Chondrocyte (in vitro differentiated cells): ENCODE results near the gene NSMF. TPM values are rescaled to one million over a fixed set of nuclear protein-coding genes. Genes with fewer than 3 reads are reported as not detected.
A peak's percentile ranks its signal among the peaks of the same experiment; 100 is the strongest.

ENCODE experiments used
- DNase-seq: peaks from one replicate; pipeline ENCODE4 v3.0.0; 2021; ENCODE audit warnings: mixed read lengths, low spot score
- H3K27ac Mint-ChIP-seq: one replicate; pipeline ENCODE4 v1.8.0; 2021; ENCODE audit warnings: mild to moderate bottlenecking, moderate library complexity, mixed read lengths; ENCODE audit not compliant: unreplicated experiment
- H3K27me3 Mint-ChIP-seq: 2 replicates; pipeline ENCODE4 v1.8.0; 2021; ENCODE audit warnings: low read depth, mixed read lengths
- H3K36me3 Mint-ChIP-seq: 2 replicates; pipeline ENCODE4 v1.8.0; 2021; ENCODE audit warnings: low read depth, mixed read lengths
- H3K4me1 Mint-ChIP-seq: 2 replicates; pipeline ENCODE4 v1.8.0; 2021; ENCODE audit warnings: low read depth, mild to moderate bottlenecking, mixed read lengths
- H3K4me3 Mint-ChIP-seq: one replicate; pipeline ENCODE4 v1.8.0; 2021; ENCODE audit warnings: mild to moderate bottlenecking, moderate library complexity, mixed read lengths; ENCODE audit not compliant: unreplicated experiment
- H3K9me3 Mint-ChIP-seq: 2 replicates; pipeline ENCODE4 v1.8.0; 2021; ENCODE audit warnings: low read depth, mixed read lengths
- total RNA-seq: library from RNA; stranded (reverse); gene quantifications from 3 replicates; pipeline ENCODE4 v1.2.1, GENCODE V29; 2021
- TF ChIP-seq, protein P1 (sequence below): fragments of 200-600 bp; sonication (generic); IDR thresholded peaks from 2 replicates; pipeline ENCODE4 v1.5.0; 2021; ENCODE audit warnings: antibody characterized with exemption, mild to moderate bottlenecking, moderate library complexity

NSMF gene
- total RNA-seq, 1 donor from 2014 or later, result 86.1 TPM

DNA sequence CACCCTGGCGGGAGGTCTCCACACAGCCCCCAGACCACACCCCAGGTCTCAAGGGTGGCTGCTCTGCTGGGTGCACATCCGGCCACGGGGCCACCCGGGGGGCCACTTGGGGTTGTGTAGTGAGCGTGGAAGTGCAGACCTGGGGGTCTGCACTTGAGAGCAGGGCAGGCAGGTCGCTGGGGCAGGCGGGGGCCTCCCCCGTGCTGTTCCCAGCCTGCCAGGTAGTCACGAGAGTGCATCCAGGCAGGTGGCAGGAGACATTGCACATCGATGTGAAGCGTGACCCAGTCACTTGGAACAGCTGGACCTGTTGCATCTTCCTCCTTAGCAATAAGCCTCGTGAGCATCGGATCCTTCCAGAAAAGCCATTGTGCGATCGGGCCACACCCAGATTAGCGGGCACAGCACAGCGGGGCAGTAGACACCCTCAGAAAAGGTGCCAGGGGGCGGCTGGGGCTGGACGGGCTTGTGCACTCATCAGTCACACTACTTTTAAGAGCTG lies 13.2 kb downstream of the NSMF start:
- H3K27ac Mint-ChIP-seq, result no peak overlapping the region
- no peak overlapping the region for H3K4me3 Mint-ChIP-seq
- TF ChIP-seq, protein P1, sequence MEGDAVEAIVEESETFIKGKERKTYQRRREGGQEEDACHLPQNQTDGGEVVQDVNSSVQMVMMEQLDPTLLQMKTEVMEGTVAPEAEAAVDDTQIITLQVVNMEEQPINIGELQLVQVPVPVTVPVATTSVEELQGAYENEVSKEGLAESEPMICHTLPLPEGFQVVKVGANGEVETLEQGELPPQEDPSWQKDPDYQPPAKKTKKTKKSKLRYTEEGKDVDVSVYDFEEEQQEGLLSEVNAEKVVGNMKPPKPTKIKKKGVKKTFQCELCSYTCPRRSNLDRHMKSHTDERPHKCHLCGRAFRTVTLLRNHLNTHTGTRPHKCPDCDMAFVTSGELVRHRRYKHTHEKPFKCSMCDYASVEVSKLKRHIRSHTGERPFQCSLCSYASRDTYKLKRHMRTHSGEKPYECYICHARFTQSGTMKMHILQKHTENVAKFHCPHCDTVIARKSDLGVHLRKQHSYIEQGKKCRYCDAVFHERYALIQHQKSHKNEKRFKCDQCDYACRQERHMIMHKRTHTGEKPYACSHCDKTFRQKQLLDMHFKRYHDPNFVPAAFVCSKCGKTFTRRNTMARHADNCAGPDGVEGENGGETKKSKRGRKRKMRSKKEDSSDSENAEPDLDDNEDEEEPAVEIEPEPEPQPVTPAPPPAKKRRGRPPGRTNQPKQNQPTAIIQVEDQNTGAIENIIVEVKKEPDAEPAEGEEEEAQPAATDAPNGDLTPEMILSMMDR, result no peak
- DNase-seq, result no peak
- no peaks in the 10 kb centered on the region for H3K36me3 Mint-ChIP-seq
- no peaks in the 10 kb centered on the region for H3K27me3 Mint-ChIP-seq
- H3K4me1 Mint-ChIP-seq, result peaks cover 22% of the 10 kb centered on the region
- H3K9me3 Mint-ChIP-seq, result no peaks in the 10 kb centered on the region

DNA sequence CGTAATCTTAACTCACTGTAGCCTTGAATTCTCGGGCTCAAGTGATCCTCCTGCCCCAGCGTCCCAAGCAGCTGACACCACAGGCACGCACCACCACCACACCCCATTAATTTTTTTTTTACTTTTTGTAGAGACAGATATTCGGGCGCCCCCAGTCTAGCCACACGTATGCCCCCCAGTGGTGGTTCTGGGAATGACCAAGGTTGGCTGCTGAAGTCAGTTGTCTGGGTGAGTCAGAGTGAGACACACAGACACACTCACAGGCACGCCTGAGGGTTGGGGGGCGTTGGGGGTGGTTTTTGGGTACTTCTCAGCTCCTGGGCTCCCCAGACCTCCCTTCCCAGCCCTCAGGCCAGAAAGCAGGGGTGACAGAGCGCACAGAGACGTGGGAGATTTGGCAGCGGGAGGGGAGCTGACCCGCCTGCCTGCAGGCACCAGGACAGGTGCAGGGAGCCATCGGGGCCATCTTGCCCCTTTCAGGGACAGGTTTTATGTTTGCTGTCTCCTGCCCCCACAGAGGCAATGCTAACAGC lies 13.8 kb downstream of the NSMF start:
- H3K36me3 Mint-ChIP-seq, result no peaks in the 10 kb centered on the region
- H3K9me3 Mint-ChIP-seq, result no peaks in the 10 kb centered on the region
- no peaks in the 10 kb centered on the region for H3K27me3 Mint-ChIP-seq
- TF ChIP-seq, protein P1, result peak; percentile 92
- DNase-seq, result peak; percentile 55
- peak overlapping the region; percentile 19 for H3K27ac Mint-ChIP-seq
- H3K4me3 Mint-ChIP-seq, result no peak overlapping the region
- peaks cover 22% of the 10 kb centered on the region for H3K4me1 Mint-ChIP-seq

DNA sequence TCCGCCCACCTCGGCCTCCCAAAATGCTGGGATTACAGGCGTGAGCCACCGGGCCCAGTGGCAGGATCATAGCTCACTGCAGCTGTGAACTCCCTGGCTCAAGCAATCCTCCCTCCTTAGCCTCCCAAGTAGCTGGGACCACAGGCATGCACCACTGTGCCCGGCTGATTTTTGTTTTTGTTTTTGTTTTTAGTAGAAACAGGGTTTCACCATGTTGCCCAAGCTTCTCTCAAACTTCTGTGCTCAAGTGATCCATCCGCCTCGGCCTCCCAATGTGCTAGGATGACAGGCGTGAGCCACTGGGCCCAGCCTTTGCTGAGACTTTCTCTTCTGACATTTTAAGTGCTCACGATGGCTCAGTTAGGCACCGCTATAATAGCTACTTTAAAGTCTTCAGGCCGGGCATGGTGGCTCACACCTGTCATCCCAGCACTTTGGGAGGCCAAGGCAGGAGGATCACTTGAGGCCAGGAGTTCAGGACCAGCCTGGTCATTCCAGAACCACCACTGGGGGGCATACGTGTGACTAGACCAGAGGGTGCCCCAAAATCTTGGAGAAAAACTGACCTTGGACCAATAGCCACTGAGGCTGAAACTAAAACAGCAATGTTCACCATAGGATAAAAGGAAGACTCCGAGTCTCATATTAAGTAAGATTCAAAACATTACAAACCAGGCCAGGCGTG lies 14.9 kb downstream of the NSMF start:
- H3K27me3 Mint-ChIP-seq, result no peaks in the 10 kb centered on the region
- no peaks in the 10 kb centered on the region for H3K9me3 Mint-ChIP-seq
- H3K27ac Mint-ChIP-seq, result no peak overlapping the region
- H3K4me1 Mint-ChIP-seq, result peaks cover 22% of the 10 kb centered on the region
- TF ChIP-seq, protein P1, result no peak
- peak; percentile 14 for DNase-seq
- no peak overlapping the region for H3K4me3 Mint-ChIP-seq
- no peaks in the 10 kb centered on the region for H3K36me3 Mint-ChIP-seq

DNA sequence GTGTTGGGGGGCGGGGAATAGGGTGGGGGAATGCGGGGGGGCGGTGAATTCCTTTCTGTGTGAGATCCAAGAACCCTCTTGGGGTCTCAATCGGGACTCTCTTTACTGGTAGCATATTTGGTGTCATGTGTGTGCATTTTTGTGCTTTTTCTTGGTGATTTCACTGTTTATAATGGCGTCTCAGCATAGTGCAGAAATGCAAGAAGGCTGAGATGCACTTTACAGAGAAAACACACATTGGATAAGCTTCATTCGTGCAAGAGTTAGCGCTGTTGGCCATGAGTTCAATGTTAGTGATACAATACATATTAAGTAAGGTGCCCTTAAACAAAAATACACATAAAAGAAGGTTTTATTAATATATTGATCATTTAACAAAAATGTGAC lies 17.2 kb downstream of the NSMF start:
- TF ChIP-seq, protein P1, result no peak
- Mint-ChIP-seq H3K27me3 (no peaks in the 10 kb centered on the region), H3K9me3 (no peaks in the 10 kb centered on the region), H3K27ac (no peak overlapping the region), H3K4me3 (peak overlapping the region; percentile 58), H3K4me1 (peaks cover 11% of the 10 kb centered on the region), H3K36me3 (no peaks in the 10 kb centered on the region)
- DNase-seq, result no peak

DNA sequence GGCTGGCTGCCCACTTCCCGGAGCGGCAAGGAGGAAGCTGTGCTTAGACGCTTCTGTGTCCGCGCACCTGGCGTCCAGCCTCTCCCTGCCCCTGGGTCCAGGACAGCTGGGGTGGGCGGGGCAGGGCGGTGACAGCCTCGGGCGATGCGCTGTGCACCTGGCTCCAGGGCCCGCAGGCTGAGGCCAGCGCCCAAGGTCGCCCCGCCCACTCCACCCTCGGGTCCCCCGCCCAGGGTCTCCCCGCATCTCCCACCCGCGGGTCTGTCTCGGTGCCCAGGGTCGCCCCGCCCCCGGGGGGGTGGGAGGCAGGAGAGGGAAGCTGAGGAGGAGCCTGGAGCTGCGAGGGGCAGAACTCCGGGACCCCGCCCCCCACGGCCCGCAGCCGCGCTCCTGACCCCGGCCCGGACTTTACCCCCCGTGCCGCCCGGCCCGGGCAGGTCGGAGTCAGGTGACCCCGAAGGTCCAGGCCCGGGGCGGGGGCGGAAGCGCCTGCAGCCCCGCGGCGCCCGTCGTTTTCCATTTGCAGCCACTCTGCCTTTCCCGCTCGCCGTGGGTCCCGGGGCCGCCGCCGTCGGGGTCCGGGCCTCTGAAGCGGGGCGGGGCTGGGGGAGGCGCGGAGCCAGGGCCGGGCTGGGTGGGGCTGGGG lies 17.7 kb downstream of the NSMF start, which contains the start of gene ENTPD8:
Gene ENTPD8, minus strand, starts transcription at position 69 of the 646 bp plus-strand sequence. CDS start 3,072 bp downstream, outside the sequence.
- no peaks in the 10 kb centered on the region for H3K27me3 Mint-ChIP-seq
- H3K4me1 Mint-ChIP-seq, result peaks cover 9% of the 10 kb centered on the region
- no peak within 1 kb of the TSS for H3K27ac Mint-ChIP-seq
- H3K36me3 Mint-ChIP-seq, result no peaks in the 10 kb centered on the region
- TF ChIP-seq, protein P1, result no peak
- H3K4me3 Mint-ChIP-seq, result peak within 1 kb of the TSS; percentile 58
- peak; percentile 77 for DNase-seq
- H3K9me3 Mint-ChIP-seq, result no peaks in the 10 kb centered on the region
